Brain pericyte (primary cell): ENCODE results near the gene TBL1XR1.
"Not testable (repeated sequence)": the region's sequence is repeated elsewhere in the genome, so short reads cannot be mapped to it uniquely, and the experiment has no call there.

Experiments used
- DNase-seq: peaks from one replicate; pipeline ENCODE4 v3.0.0-alpha.2; 2012; ENCODE audit warnings: low read depth, low spot score

TBL1XR1 gene

GRCh38 chr3:177026505-177027277 lies 170.6 kb downstream of the TBL1XR1 start:
- DNase-seq, result no peak

GRCh38 chr3:177015881-177016280 lies 181.4 kb downstream of the TBL1XR1 start:
- no peak for DNase-seq

- no peak for DNase-seq
Observed at GRCh38 chr3:177013681-177014280, 183.5 kb downstream of the TBL1XR1 start.

- DNase-seq, result no peak
Observed at GRCh38 chr3:177005718-177006405, 191.4 kb downstream of the TBL1XR1 start.

- DNase-seq, result not testable (repeated sequence)
Observed at GRCh38 chr3:177000159-177000558, 197.1 kb downstream of the TBL1XR1 start.

GRCh38 chr3:176995946-176996345 lies 201.3 kb downstream of the TBL1XR1 start:
- DNase-seq, result no peak

- DNase-seq, result no peak
Observed at GRCh38 chr3:176994891-176995781, 202.1 kb downstream of the TBL1XR1 start.

GRCh38 chr3:176994393-176994792 lies 202.9 kb downstream of the TBL1XR1 start:
- DNase-seq, result no peak

GRCh38 chr3:176992978-176993377 lies 204.3 kb downstream of the TBL1XR1 start:
- DNase-seq, result no peak

GRCh38 chr3:176992565-176992964 lies 204.7 kb downstream of the TBL1XR1 start:
- no peak for DNase-seq

GRCh38 chr3:176988795-176989194 lies 208.5 kb downstream of the TBL1XR1 start:
- no peak for DNase-seq

GRCh38 chr3:176987901-176988650 lies 209.2 kb downstream of the TBL1XR1 start:
- DNase-seq, result no peak

- no peak for DNase-seq
Observed at GRCh38 chr3:176978441-176978840, 218.8 kb downstream of the TBL1XR1 start.

- DNase-seq, result no peak
Observed at GRCh38 chr3:176977331-176977730, 220.0 kb downstream of the TBL1XR1 start.

GRCh38 chr3:176976586-176976985 lies 220.7 kb downstream of the TBL1XR1 start:
- DNase-seq, result no peak

- no peak for DNase-seq
Observed at GRCh38 chr3:176974279-176974678, 223.0 kb downstream of the TBL1XR1 start.

- DNase-seq, result no peak
Observed at GRCh38 chr3:176971613-176972174, 225.6 kb downstream of the TBL1XR1 start.

GRCh38 chr3:176970770-176971169 lies 226.5 kb downstream of the TBL1XR1 start:
- no peak for DNase-seq

- no peak for DNase-seq
Observed at GRCh38 chr3:176969506-176969905, 227.8 kb downstream of the TBL1XR1 start.
